ENCODE data around the gene MAPK8.

MAPK8 gene

GRCh38 chr10:48437546-48437945, 131.1 kb downstream of the MAPK8 start (continued):
- TF ChIP-seq ZNF24 (tag by site-specific recombination; IDR thresholded peaks at IDR 0.05) (no peak), ZNF394 (tag by site-specific recombination; IDR thresholded peaks at IDR 0.05; ENCODE audit: borderline replicate concordance) (no peak), ZNF416 (tag by site-specific recombination; IDR thresholded peaks at IDR 0.05) (no peak), TCF7L2 (IDR thresholded peaks at IDR 0.05; ENCODE audit: borderline replicate concordance, low read depth, low read length) (no peak), GLIS1 (tag by site-specific recombination; IDR thresholded peaks at IDR 0.05) (no peak), MYNN (tag by site-specific recombination; IDR thresholded peaks at IDR 0.05; ENCODE audit: borderline replicate concordance) (no peak), ZNF280D (tag by site-specific recombination; IDR thresholded peaks at IDR 0.05) (no peak), ZBTB21 (tag by site-specific recombination; IDR thresholded peaks at IDR 0.05) (no peak), ZNF654 (tag by site-specific recombination; IDR thresholded peaks at IDR 0.05; ENCODE audit: low read depth) (no peak), ZNF76 (tag by site-specific recombination; IDR thresholded peaks at IDR 0.05; ENCODE audit: borderline replicate concordance, low read depth) (no peak)

- no peak overlapping the region for H3K27ac ChIP-seq (ENCODE audit: extremely low read depth, low read depth, low read length)
Measured at GRCh38 chr10:48439031-48439430, 132.6 kb downstream of the MAPK8 start.

More at GRCh38 chr10:48439031-48439430, 132.6 kb downstream of the MAPK8 start:
- Histone ChIP-seq H3K36me3 (ENCODE audit: control insufficient read depth in 2 of 2, insufficient read depth in 1 of 2, low read length in 2 of 2) (peaks cover 0 to 5% of the 10 kb centered on the region in 2 experiments; a peak in 1 of 3 replicates), H3K4me1 (ENCODE audit: control insufficient read depth, insufficient read depth, low read length) (no peaks in the 10 kb centered on the region), H3K4me3 (ENCODE audit: low read depth, low read length) (no peak overlapping the region), H3K9me3 (ENCODE audit: control insufficient read depth, insufficient read depth, low read depth, low read length) (no peaks in the 10 kb centered on the region)
- no peak for TF ChIP-seq ZEB2 (tag by site-specific recombination; IDR thresholded peaks at IDR 0.05)
- no peak for TF ChIP-seq ZNF391 (tag by site-specific recombination; IDR thresholded peaks at IDR 0.05; ENCODE audit: borderline replicate concordance, low read depth)
- TF ChIP-seq ZNF548 (tag by site-specific recombination; IDR thresholded peaks at IDR 0.05): no peak
- no peak for TF ChIP-seq ZNF488 (tag by site-specific recombination; IDR thresholded peaks at IDR 0.05)
- no peak for TF ChIP-seq GLIS1 (tag by site-specific recombination; IDR thresholded peaks at IDR 0.05)
- no peak for TF ChIP-seq KLF10 (tag by site-specific recombination; IDR thresholded peaks at IDR 0.05)
- no peak for TF ChIP-seq ZNF521 (tag by site-specific recombination; IDR thresholded peaks at IDR 0.05)
- TF ChIP-seq ZNF830 (tag by site-specific recombination; IDR thresholded peaks at IDR 0.05; ENCODE audit: low read depth): no peak
- no peak for TF ChIP-seq ELK4 (IDR thresholded peaks at IDR 0.05; ENCODE audit: borderline replicate concordance, low read depth, low read length)
- no peak for TF ChIP-seq ZSCAN30 (tag by site-specific recombination; IDR thresholded peaks at IDR 0.05)
- TF ChIP-seq ZNF596 (tag by site-specific recombination; IDR thresholded peaks at IDR 0.05): no peak
- no peak for TF ChIP-seq ZBTB17 (tag by site-specific recombination; IDR thresholded peaks at IDR 0.05)
- no peak for TF ChIP-seq REPIN1 (tag by site-specific recombination; IDR thresholded peaks at IDR 0.05; ENCODE audit: low read depth)
- no peak for TF ChIP-seq PRDM2 (tag by site-specific recombination; IDR thresholded peaks at IDR 0.05; ENCODE audit: borderline replicate concordance)
- POLR2A ChIA-PET: no interaction called here
- CTCF ChIA-PET: interaction anchor here (0.6 to 1.0 kb wide), 2 partner anchors 11 to 75 kb away, joined by 3 to 5 read pairs; no protein-coding TSS in a partner anchor

Data from HEK293 (cell line).